Inflammatory macrophage (primary cell): ENCODE measurements around the gene SSBP2.
A peak's percentile ranks its signal among the peaks of the same experiment; 100 is the strongest.

ENCODE experiments used
- DNase-seq, 2 donors: peaks; one replicate each; pipeline ENCODE4 v3.0.0-alpha.2; 2020 to 2022

The SSBP2 gene

GRCh38 chr5:81577091-81577490 lies 173.8 kb downstream of the SSBP2 start:
- no peak for DNase-seq

GRCh38 chr5:81575924-81576323 lies 175.0 kb downstream of the SSBP2 start:
- no peak for DNase-seq

DNA sequence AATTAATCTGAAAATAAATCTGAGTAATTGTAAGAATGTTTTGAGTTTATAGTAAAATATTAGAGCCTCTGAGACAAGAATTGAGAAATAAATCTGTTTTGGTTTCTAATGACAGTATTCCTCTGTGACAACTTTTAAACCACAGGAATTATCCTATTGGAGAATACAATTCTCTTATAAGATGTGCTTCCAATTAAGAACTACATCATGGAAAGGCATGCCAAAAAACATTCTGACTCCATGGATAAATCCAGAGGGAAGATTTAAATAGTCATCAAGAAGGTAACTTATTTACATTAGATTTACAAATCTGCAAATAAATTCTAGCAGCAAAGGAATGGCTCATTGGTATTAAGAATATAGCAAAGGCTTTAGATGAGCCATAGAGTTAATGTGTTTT lies 178.7 kb downstream of the SSBP2 start:
- DNase-seq = no peak

GRCh38 chr5:81558188-81558587 lies 192.7 kb downstream of the SSBP2 start:
- no peak for DNase-seq

DNA sequence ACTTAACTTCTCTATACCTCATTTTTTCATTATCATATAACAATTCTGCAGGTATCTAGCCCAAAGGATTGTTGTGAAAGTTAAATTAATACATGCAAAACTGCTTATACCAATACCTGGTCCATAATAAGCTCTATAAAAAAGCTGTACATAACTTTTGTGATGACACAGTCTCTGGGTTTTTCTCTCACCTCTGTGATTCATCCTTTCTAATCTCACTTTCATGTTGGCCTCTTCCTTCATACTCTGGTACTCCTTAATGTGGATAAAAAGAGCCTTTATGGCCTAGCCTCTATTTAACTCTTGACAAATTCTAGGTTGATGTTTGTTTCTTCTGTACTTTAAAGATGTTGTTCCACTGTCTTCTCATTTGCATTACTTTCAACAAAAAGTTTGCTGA lies 194.1 kb downstream of the SSBP2 start:
- DNase-seq = no peak

GRCh38 chr5:81555865-81556264 lies 195.0 kb downstream of the SSBP2 start:
- DNase-seq = no peak

GRCh38 chr5:81554647-81555046 lies 196.2 kb downstream of the SSBP2 start:
- DNase-seq = no peak

DNA sequence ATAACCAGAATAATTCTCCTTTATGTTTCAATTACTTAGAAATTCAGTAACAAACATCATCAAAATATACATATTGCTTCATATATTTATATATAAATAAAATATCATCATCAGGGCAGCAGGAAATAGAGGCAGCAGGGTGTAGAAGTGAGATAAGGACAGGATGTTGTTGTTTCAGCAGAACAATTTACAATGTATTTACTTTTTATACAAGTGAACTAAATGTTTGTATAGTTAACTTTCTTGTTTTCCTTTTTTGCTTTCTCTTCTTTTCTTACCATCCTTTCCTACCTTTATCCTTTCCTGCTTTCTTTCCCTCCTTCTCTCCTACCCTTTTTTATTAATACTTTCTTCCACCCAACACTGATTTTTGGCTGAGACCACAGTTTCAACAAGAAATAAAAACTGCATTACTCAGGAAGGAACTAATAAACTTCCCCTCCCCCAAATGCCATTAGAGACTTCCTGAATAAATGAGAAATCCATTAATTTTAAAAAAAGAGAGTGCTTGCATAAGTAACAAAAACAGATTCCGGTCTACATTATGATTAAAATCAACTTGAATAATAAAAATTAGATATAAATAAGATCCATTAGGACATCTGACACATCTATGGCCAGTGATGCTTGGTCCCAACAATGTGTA lies 197.2 kb downstream of the SSBP2 start:
- no peak for DNase-seq

DNA sequence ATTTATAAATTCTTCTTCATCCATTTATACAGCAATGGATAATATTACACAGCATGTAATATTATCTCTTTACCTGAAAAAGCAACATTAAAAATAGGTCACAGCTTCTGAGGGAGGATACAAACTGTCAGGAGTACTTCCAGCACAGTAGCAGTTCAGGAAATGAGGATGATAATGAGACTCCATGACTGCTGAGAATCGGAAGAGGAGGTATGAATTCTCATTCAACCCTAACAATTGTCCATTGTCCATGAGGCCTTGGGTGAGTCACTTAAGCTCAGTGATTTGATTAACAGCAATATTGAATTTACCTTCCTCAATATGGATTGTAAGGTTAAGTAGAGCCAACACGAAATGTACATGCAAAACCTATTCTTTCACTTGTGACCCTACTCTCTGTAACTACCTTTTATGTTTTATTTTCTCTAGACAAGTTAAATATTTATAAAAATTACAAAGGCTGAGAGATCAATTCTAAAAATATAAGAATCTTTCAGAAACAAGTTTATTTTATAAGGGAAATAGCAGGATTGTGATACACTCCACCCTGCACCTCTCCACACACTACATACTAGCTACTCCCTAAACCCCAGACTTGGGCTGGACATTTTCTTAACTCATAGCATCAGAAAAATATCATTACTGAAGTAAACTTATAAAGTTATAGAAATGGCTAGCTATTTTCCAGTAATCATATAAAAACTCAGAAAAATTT lies 197.9 kb downstream of the SSBP2 start:
- no peak for DNase-seq

DNA sequence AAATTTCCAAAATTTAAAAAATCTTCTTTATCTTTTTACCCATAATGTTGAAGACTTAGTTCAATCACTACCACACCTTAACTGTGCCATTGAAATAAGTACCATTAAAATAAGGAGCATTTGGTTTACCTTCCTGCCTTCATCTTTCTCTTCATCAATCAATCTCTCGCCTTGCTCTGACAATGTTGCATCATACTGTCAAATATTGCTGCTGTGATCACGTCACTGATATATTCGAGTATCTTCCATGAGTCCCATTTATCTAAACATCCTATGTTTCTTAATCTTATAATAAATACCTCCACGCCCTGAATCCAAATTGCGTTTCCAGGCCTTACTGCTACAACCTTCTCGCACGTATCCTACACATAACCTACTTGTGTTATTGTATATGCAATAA lies 201.8 kb downstream of the SSBP2 start:
- no peak for DNase-seq

DNA sequence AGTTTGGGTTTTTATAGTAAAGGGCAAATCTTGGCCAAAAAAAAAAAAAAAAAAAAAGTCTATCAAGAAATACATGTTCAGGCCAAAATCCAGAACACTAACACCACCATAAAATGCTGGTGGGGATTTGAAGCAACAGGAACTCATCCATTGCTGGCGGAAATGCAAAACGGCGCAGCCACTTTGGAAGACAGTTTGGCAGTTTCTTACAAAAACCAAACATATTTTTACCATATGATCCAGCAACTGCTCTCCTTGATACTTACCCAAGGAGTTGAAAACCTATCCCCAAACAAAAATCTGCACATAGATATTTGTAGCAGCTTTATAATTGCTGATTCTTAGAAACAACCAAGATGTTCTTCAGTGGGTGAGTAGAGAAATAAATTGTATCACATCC lies 203.9 kb downstream of the SSBP2 start:
- no peak for DNase-seq

DNA sequence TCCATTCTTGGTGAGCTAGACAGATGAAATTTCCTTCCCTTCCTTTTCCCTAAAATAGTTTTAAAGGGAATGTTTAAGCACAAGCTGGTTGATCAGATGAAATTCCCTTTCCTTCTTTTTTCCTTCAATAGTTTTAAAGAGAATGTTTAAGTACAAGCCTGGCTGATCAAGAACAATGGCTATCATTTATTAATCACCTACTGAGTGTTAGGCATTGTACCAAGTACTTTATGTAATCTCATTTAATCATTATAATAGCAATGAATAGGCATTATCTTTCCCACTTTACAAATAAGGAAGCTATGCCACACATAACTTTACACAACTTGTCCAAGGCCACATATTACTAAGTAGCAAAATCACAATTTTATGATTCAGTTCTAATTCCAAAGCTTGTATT lies 205.0 kb downstream of the SSBP2 start:
- DNase-seq = no peak

DNA sequence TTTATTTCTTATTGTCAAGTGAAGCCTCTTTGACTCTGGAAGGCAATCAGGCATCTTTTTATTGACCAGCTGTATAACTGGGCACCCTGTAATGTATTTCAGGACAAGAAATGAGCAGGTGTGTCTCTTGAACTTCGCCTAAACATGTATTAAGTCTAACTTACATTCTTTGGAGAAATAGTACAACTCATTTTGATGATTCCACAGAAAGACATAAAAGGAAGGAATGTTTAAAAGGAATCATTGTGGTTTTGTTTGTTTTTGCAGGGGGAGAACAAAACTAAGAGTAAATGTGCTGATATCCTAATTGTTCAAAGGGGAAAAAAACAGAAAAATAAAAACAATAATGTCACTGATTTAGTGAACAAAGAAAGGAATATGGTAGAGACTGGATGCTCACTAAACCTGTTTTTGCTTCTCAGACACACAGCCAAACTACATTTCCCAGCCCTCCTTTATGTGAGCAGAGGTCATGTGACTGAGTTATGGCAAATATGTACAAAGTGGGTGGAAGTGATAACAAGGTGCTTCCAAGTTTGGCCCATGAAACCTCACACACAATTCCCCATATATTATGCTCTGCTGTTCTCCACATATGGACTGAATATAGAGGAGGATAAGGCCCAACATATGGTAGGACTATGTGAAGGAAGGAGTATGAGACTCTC lies 206.4 kb downstream of the SSBP2 start:
- DNase-seq = no peak

DNA sequence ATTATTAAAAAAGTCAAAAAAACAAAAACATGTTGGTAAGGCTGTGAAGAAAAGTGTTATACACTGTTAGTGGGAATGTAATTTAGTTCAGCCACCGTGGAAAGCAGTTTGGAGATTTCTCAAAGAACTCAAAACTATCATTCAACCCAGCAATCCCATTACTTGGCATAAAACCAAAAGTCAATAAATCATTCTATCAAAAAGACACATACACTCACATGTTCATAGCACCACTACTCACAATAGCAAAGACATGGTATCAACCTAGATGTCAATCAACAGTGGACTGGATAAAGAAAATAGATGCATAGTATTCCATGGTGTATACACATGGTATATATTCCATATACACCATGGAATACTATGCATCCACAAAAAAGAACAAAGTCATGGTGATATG lies 208.7 kb downstream of the SSBP2 start:
- no peak for DNase-seq

GRCh38 chr5:81537905-81538547 lies 212.9 kb downstream of the SSBP2 start:
- no peak for DNase-seq

DNA sequence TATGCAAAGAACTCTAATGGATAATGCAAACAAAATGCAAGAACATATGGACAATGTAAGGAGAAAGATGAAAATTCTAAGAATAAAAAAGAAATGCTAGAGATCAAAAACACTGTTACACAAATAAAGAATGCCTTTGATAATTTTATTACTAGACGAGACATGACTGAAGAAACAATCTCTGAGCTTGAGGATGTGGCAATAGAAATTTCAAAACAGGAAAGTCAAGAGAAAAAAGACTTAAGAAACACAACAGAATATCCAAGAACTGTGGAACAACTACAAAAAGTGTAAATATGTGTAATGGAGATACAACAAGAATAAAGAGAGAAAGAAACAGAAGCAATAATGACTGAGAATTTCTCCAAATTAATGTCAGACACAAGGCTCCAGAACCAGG lies 216.5 kb downstream of the SSBP2 start:
- peak; percentile 12 to 69 for DNase-seq

DNA sequence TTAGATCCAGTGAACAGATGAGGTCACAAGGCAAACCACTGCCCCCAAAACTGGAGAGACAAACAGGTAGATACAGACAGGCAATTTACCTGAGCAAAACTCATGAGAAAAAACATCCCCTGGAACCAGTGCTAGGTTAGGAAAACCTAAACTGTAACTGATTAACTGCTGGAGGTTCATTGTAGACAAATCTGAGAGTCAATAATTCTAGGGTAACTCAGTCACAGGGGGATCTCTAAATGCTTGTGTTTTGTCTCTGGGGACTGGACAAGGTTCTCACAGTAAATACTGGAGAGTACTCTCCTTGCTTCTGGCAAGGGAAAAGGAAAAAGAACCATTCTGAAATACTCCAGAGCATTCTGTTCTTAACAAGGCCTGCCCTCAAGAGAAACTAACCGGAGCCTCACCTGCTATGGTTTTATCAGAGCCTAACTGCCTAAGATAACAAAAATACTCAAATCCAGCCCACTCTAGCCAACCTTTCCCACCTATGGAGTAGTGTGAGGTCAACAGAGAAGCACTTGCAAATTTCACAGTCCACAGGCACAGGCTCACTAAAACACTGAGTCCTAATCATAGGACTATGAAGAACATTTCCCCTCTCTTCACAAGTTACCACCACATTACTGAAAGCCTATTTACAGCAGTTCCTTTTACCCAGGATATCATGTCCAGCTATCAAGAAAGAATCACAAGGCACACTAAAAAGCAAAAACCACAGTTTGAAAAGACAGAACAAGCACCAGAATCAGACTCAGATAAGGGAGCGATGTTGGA lies 217.1 kb downstream of the SSBP2 start:
- DNase-seq = peak; percentile 32 to 52

DNA sequence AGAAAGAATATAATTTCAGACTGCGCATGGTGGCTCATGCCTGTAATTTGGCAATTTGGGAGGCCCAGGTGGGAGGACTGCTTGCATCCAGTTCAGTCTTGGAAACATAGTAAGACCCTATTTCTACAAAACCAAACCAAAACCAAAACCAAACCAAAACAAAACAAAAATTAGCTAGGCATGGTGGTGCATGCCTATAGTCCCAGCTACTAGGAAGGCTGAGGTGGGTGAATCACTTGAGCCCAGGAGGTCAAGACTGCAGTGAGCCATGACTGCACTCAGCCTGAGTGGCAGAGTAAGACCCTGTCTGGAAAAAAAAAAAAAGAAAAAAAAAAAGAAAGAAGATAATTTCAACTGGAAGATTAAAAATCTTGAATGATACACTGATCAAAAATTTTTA lies 220.0 kb downstream of the SSBP2 start:
- DNase-seq = no peak

DNA sequence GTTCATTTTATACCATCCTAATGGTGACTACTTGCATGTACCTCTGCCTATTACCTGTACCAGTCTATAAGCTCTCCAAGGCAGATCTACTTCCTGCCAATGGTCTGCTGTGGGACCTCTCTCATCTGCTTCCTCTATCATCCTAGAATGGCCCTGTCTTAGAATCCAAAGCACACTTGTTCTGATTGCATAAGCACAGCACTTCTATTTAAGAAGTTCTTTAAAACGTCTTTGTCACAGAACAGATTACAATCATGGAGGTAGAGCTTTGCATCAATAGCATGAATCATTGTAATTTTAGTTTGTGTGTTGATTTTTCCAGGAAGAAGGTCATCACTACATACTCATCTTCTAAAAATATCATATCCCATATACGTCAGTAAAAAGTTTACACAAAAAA lies 225.2 kb downstream of the SSBP2 start:
- peak; percentile 53 to 64 for DNase-seq

- no peak for DNase-seq
Observed at GRCh38 chr5:81524015-81524414, 226.9 kb downstream of the SSBP2 start.

- no peak for DNase-seq
Observed at GRCh38 chr5:81522571-81522970, 228.3 kb downstream of the SSBP2 start.

DNA sequence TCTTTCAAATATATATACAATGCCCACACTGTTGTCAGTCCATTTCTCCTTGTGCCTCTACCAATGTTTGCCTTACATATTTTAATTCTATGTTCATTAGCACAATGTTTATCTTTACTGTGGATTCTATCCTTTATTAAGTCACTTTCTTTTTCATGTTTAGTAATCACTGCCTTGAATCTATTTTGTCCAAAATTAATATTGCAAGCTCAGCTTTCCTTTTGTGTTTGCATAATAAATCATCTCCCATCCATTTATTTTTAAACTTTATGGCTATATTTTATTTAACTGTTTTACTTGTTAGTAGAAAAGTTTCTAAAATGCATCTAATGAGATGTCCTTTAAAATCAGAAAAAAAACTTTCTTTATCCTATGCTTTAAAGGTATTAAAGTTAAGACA lies 230.1 kb downstream of the SSBP2 start:
- DNase-seq = no peak
